ENCODE results near the gene ALK. TPM values are rescaled to one million over a fixed set of nuclear protein-coding genes. Genes with fewer than 3 reads are reported as not detected.

Gene ALK
- total RNA-seq, 4 donors from 2014 or later = 0.83 to 1.6 (median 1.2) TPM

DNA sequence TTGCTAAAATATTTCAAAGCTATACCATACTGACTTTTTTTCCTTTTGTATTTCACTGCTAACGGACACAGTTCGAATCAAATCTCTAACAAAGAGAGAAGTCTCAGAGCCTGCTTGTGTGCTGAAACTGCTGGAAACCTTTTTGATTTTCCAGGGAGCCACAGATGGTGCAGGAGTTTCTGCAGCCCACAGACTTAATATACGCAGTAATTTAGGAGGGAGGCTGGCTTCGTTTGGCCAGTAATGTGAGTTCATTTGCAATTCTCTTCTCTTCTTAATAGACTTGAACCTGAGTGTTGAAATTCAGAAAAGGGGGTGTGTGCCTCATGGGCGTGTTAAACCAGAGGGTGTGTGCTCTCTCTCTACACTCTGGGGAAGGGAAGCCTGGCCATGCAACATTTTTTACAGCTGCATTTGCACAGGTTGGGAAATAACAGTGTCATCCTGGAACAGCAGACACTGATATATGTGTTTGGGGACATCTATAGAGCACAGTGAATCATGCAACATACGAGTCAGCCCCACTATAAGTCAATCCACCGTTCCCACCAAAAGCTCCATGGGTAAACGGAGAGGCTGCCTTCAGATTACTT lies 473.2 kb downstream of the ALK start:
- WGBS = 56% methylated on average over 8 of the region's 8 CpGs
- intact Hi-C loops (cut with DNase I) = no loop called here

DNA sequence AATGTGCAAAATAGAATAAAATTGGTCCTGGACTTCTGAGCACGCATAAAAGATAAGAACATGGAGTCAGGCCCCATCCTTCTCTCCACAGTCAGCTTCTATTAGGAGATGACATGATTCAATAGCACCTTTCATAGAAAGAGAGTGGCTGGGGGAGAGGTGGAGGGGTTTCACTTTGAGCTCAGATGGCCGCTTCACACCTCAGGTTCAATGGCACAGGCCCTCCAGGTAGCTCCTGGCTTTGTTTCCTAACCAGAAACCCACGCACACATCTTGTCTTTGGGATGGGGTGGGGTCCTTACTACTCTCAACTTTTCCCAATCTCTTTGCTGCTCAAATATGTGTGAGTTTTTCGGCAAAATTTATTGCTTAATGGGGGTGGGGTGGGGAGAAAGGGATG lies 473.9 kb downstream of the ALK start:
- no peak overlapping the region for H3K27ac ChIP-seq (replicated peaks in 1 of 4)
- 79% methylated on average over 4 of the region's 4 CpGs for WGBS
- H3K36me3 ChIP-seq = no peaks in the 10 kb centered on the region
- no peak overlapping the region for H3K4me3 ChIP-seq
- DNase-seq (ENCODE audit: extremely low spot score) = no peak
- TF ChIP-seq, protein P1, sequence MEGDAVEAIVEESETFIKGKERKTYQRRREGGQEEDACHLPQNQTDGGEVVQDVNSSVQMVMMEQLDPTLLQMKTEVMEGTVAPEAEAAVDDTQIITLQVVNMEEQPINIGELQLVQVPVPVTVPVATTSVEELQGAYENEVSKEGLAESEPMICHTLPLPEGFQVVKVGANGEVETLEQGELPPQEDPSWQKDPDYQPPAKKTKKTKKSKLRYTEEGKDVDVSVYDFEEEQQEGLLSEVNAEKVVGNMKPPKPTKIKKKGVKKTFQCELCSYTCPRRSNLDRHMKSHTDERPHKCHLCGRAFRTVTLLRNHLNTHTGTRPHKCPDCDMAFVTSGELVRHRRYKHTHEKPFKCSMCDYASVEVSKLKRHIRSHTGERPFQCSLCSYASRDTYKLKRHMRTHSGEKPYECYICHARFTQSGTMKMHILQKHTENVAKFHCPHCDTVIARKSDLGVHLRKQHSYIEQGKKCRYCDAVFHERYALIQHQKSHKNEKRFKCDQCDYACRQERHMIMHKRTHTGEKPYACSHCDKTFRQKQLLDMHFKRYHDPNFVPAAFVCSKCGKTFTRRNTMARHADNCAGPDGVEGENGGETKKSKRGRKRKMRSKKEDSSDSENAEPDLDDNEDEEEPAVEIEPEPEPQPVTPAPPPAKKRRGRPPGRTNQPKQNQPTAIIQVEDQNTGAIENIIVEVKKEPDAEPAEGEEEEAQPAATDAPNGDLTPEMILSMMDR (IDR thresholded peaks at IDR 0.05) = no peak
- no peak for TF ChIP-seq POLR2A (IDR thresholded peaks at IDR 0.05; ENCODE audit: low read depth)
- TF ChIP-seq EP300 (IDR thresholded peaks at IDR 0.05) = no peak
- no peak for TF ChIP-seq POLR2AphosphoS5 (IDR thresholded peaks at IDR 0.05)
- H3K9me3 ChIP-seq = no peaks in the 10 kb centered on the region
- H3K4me1 ChIP-seq = no peaks in the 10 kb centered on the region
- intact Hi-C loops (cut with DNase I) = no loop called here
- H3K27me3 ChIP-seq = no peaks in the 10 kb centered on the region

More for the DNA sequence above, 473.2 kb downstream of the ALK start:
- H3K4me1 ChIP-seq = no peaks in the 10 kb centered on the region
- no peaks in the 10 kb centered on the region for H3K9me3 ChIP-seq
- no peaks in the 10 kb centered on the region for H3K27me3 ChIP-seq
- no peak for DNase-seq (ENCODE audit: extremely low spot score)
- H3K4me3 ChIP-seq = no peak overlapping the region
- H3K27ac ChIP-seq (replicated peaks in 1 of 4) = no peak overlapping the region
- no peaks in the 10 kb centered on the region for H3K36me3 ChIP-seq
- no peak for TF ChIP-seq POLR2AphosphoS5 (IDR thresholded peaks at IDR 0.05)
- no peak for TF ChIP-seq POLR2A (IDR thresholded peaks at IDR 0.05; ENCODE audit: low read depth)
- no peak for TF ChIP-seq EP300 (IDR thresholded peaks at IDR 0.05)
- TF ChIP-seq, protein P1 (IDR thresholded peaks at IDR 0.05) = no peak

DNA sequence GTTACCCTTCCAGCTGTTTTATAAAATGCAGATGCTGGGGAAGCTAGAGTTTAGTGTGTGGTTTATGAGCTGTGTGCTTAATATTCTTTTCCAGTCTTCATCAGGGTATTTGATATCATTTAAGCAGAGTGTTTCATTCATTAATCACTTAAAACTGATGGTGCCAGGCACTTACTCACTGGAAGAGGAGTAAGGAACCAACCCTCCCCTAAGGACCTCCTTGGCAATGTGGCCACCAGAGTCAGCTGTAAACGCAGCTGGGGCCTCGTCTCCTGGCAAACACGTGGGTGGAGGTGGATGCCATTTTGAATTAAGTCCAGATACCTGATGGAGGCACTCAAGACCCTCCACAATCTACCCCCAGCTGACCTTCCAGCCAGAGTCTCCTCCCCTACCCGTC lies 474.5 kb downstream of the ALK start:
- no peak overlapping the region for H3K4me3 ChIP-seq
- no peaks in the 10 kb centered on the region for H3K27me3 ChIP-seq
- H3K27ac ChIP-seq (replicated peaks in 1 of 4) = no peak overlapping the region
- no peaks in the 10 kb centered on the region for H3K4me1 ChIP-seq
- DNase-seq (ENCODE audit: extremely low spot score) = no peak
- intact Hi-C loops (cut with DNase I) = no loop called here
- TF ChIP-seq EP300 (IDR thresholded peaks at IDR 0.05) (no peak), POLR2A (IDR thresholded peaks at IDR 0.05; ENCODE audit: low read depth) (no peak), POLR2AphosphoS5 (IDR thresholded peaks at IDR 0.05) (no peak)
- TF ChIP-seq, protein P1 (IDR thresholded peaks at IDR 0.05) = no peak
- WGBS = 82% methylated on average over 4 of the region's 4 CpGs
- no peaks in the 10 kb centered on the region for H3K36me3 ChIP-seq
- no peaks in the 10 kb centered on the region for H3K9me3 ChIP-seq

DNA sequence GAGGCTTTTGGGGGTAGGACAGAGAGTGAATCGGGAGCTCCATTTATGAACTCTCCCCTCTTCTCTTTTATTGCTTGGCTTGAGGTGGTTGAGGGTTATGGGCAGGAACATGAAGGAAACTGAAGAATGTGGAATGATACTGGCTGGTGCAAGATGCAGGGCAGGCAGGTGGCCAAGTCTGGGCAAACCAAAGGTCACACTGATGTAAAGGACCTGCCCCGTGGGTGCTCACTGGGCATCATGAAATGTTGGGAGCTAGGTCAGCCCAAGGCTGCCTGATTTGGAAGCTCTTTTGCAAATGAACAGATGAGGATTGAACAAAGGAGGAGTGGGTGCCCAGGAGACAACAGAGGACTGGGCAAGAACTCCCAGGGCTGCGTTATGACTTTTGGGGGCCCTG lies 477.2 kb downstream of the ALK start:
- no peaks in the 10 kb centered on the region for H3K4me1 ChIP-seq
- H3K36me3 ChIP-seq = no peaks in the 10 kb centered on the region
- 81% methylated on average over 3 of the region's 3 CpGs for WGBS
- H3K9me3 ChIP-seq = no peaks in the 10 kb centered on the region
- H3K27ac ChIP-seq (replicated peaks in 1 of 4) = no peak overlapping the region
- no peaks in the 10 kb centered on the region for H3K27me3 ChIP-seq
- H3K4me3 ChIP-seq = no peak overlapping the region
- no peak for DNase-seq (ENCODE audit: extremely low spot score)
- intact Hi-C loops (cut with DNase I) = no loop called here
- TF ChIP-seq POLR2A (IDR thresholded peaks at IDR 0.05; ENCODE audit: low read depth) (no peak), EP300 (IDR thresholded peaks at IDR 0.05) (no peak), POLR2AphosphoS5 (IDR thresholded peaks at IDR 0.05) (no peak)
- TF ChIP-seq, protein P1 (IDR thresholded peaks at IDR 0.05) = no peak

DNA sequence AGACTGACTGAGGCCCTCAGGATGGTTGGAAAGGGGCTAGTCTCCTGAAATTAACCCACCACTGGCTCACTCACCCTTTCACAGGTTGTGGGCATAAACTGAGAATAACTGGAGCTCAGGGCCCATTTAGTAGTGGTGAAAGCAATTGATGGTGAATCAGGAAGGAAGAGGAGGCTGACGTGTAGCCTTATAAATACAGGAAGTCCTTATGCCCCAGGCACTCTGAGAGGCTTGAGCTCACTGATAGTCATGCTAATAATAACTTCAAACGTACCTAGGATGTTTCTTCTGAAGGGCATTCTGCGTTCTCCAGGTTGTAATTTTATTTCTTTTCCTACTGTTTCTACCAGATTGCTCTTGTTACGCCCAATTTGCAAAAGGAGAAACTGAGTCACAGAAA lies 477.8 kb downstream of the ALK start:
- intact Hi-C loops (cut with DNase I) = no loop called here
- DNase-seq (ENCODE audit: extremely low spot score) = no peak
- no peaks in the 10 kb centered on the region for H3K4me1 ChIP-seq
- WGBS = 46% methylated on average over 4 of the region's 4 CpGs
- H3K9me3 ChIP-seq = no peaks in the 10 kb centered on the region
- H3K27me3 ChIP-seq = no peaks in the 10 kb centered on the region
- no peak overlapping the region for H3K27ac ChIP-seq (replicated peaks in 1 of 4)
- H3K4me3 ChIP-seq = no peak overlapping the region
- no peaks in the 10 kb centered on the region for H3K36me3 ChIP-seq
- TF ChIP-seq POLR2A (IDR thresholded peaks at IDR 0.05; ENCODE audit: low read depth) (no peak), POLR2AphosphoS5 (IDR thresholded peaks at IDR 0.05) (no peak), EP300 (IDR thresholded peaks at IDR 0.05) (no peak)
- TF ChIP-seq, protein P1 (IDR thresholded peaks at IDR 0.05) = no peak

Measured in esophagus muscularis mucosa (tissue), 4 donors.